Activated T-cell treated with anti-CD3 and anti-CD28 coated beads, Interleukin-2, amount 50 U/mL, for 4 hours (primary cell): ENCODE measurements around the gene KCNN3. TPM values are rescaled to one million over a fixed set of nuclear protein-coding genes. Genes with fewer than 3 reads are reported as not detected.

ENCODE experiments used
- ATAC-seq, 2 donors: fragments of 200-7000 bp; cut with Tn5 transposase; one replicate each; pipeline ENCODE4 v1.10.0; 2021
- DNase-seq: peaks from one replicate; pipeline ENCODE4 v3.0.0-alpha.2; 2020
- H3K27me3 Mint-ChIP-seq: one replicate; pipeline ENCODE4 v1.8.0; 2021; ENCODE audit warnings: low read depth, mixed read lengths
- H3K36me3 Mint-ChIP-seq: one replicate; pipeline ENCODE4 v1.8.0; 2022; ENCODE audit warnings: mixed read lengths; ENCODE audit not compliant: insufficient read depth
- H3K4me1 Mint-ChIP-seq: one replicate; pipeline ENCODE4 v1.8.0; 2021; ENCODE audit warnings: low read depth, mixed read lengths
- H3K4me3 Mint-ChIP-seq: one replicate; pipeline ENCODE4 v1.8.0; 2021; ENCODE audit warnings: mild to moderate bottlenecking, moderate library complexity, mixed read lengths
- H3K9me3 Mint-ChIP-seq: one replicate; pipeline ENCODE4 v1.8.0; 2021; ENCODE audit warnings: mixed read lengths
- total RNA-seq, 3 donors: library from RNA; stranded (reverse); gene quantifications; one replicate each; pipeline ENCODE4 v1.2.1, GENCODE V29; 2021

The KCNN3 gene
- total RNA-seq, 3 donors from 2014 or later: 0.35 to 0.51 (median 0.45) TPM

- Mint-ChIP-seq H3K4me1 (peaks cover 8% of the 10 kb centered on the region), H3K27me3 (peaks cover 7% of the 10 kb centered on the region), H3K9me3 (no peaks in the 10 kb centered on the region), H3K36me3 (no peaks in the 10 kb centered on the region), H3K4me3 (no peak overlapping the region)
- DNase-seq (no peak), ATAC-seq (no peak)
These were observed 24.2 kb downstream of the KCNN3 start for GRCh38 chr1:154845879-154846278.

- no peak for ATAC-seq
- no peak for DNase-seq
- Mint-ChIP-seq H3K27me3 (peaks cover 7% of the 10 kb centered on the region), H3K9me3 (no peaks in the 10 kb centered on the region), H3K36me3 (no peaks in the 10 kb centered on the region), H3K4me1 (peaks cover 10% of the 10 kb centered on the region), H3K4me3 (no peak overlapping the region)
These were observed 24.9 kb downstream of the KCNN3 start for GRCh38 chr1:154845174-154845573.

GRCh38 chr1:154844297-154844681 lies 25.8 kb downstream of the KCNN3 start:
- Mint-ChIP-seq H3K4me3 (no peak overlapping the region), H3K9me3 (no peaks in the 10 kb centered on the region), H3K4me1 (peaks cover 3% of the 10 kb centered on the region), H3K36me3 (no peaks in the 10 kb centered on the region), H3K27me3 (peaks cover 6% of the 10 kb centered on the region)
- DNase-seq: no peak
- no peak for ATAC-seq

GRCh38 chr1:154843636-154844296 lies 26.3 kb downstream of the KCNN3 start:
- DNase-seq (no peak), ATAC-seq (no peak)
- Mint-ChIP-seq H3K36me3 (no peaks in the 10 kb centered on the region), H3K4me3 (no peak overlapping the region), H3K4me1 (peaks cover 2% of the 10 kb centered on the region), H3K9me3 (no peaks in the 10 kb centered on the region), H3K27me3 (peaks cover 2% of the 10 kb centered on the region)

GRCh38 chr1:154842635-154843034 lies 27.4 kb downstream of the KCNN3 start:
- Mint-ChIP-seq H3K4me1 (peaks cover 2% of the 10 kb centered on the region), H3K9me3 (no peaks in the 10 kb centered on the region), H3K36me3 (no peaks in the 10 kb centered on the region), H3K27me3 (no peaks in the 10 kb centered on the region), H3K4me3 (no peak overlapping the region)
- DNase-seq (no peak), ATAC-seq (no peak)

- no peak for ATAC-seq
- H3K4me1 Mint-ChIP-seq: peaks cover 2% of the 10 kb centered on the region
These were observed 28.7 kb downstream of the KCNN3 start for GRCh38 chr1:154841384-154841783.

GRCh38 chr1:154840269-154841176 lies 29.6 kb downstream of the KCNN3 start:
- no peak overlapping the region for H3K4me3 Mint-ChIP-seq
- no peaks in the 10 kb centered on the region for H3K27me3 Mint-ChIP-seq
- H3K9me3 Mint-ChIP-seq: no peaks in the 10 kb centered on the region
- DNase-seq: no peak
- H3K4me1 Mint-ChIP-seq: peaks cover 2% of the 10 kb centered on the region
- no peak for ATAC-seq
- H3K36me3 Mint-ChIP-seq: no peaks in the 10 kb centered on the region

More at GRCh38 chr1:154841384-154841783, 28.7 kb downstream of the KCNN3 start:
- Mint-ChIP-seq H3K4me3 (no peak overlapping the region), H3K36me3 (no peaks in the 10 kb centered on the region), H3K27me3 (no peaks in the 10 kb centered on the region), H3K9me3 (no peaks in the 10 kb centered on the region)
- no peak for DNase-seq

GRCh38 chr1:154839691-154840090 lies 30.4 kb downstream of the KCNN3 start:
- Mint-ChIP-seq H3K4me1 (peaks cover 2% of the 10 kb centered on the region), H3K9me3 (no peaks in the 10 kb centered on the region), H3K36me3 (no peaks in the 10 kb centered on the region), H3K27me3 (no peaks in the 10 kb centered on the region), H3K4me3 (no peak overlapping the region)
- ATAC-seq: no peak
- no peak for DNase-seq

GRCh38 chr1:154838988-154839387 lies 31.1 kb downstream of the KCNN3 start:
- H3K9me3 Mint-ChIP-seq: no peaks in the 10 kb centered on the region
- ATAC-seq (no peak), DNase-seq (no peak)
- H3K27me3 Mint-ChIP-seq: no peaks in the 10 kb centered on the region
- no peaks in the 10 kb centered on the region for H3K36me3 Mint-ChIP-seq
- peaks cover 2% of the 10 kb centered on the region for H3K4me1 Mint-ChIP-seq
- no peak overlapping the region for H3K4me3 Mint-ChIP-seq

GRCh38 chr1:154838461-154838860 lies 31.6 kb downstream of the KCNN3 start:
- no peak for ATAC-seq
- Mint-ChIP-seq H3K27me3 (no peaks in the 10 kb centered on the region), H3K4me1 (peaks cover 2% of the 10 kb centered on the region), H3K9me3 (no peaks in the 10 kb centered on the region), H3K36me3 (no peaks in the 10 kb centered on the region), H3K4me3 (no peak overlapping the region)
- DNase-seq: no peak

GRCh38 chr1:154837672-154838171 lies 32.4 kb downstream of the KCNN3 start:
- Mint-ChIP-seq H3K9me3 (no peaks in the 10 kb centered on the region), H3K27me3 (no peaks in the 10 kb centered on the region), H3K36me3 (no peaks in the 10 kb centered on the region), H3K4me3 (no peak overlapping the region), H3K4me1 (peaks cover 2% of the 10 kb centered on the region)
- DNase-seq (no peak), ATAC-seq (no peak)

- Mint-ChIP-seq H3K9me3 (no peaks in the 10 kb centered on the region), H3K27me3 (no peaks in the 10 kb centered on the region), H3K4me3 (no peak overlapping the region), H3K36me3 (no peaks in the 10 kb centered on the region), H3K4me1 (peaks cover 2% of the 10 kb centered on the region)
- DNase-seq: no peak
- ATAC-seq: no peak
These were observed 32.9 kb downstream of the KCNN3 start for GRCh38 chr1:154837034-154837671.

- no peak for ATAC-seq
- no peak for DNase-seq
- peaks cover 2% of the 10 kb centered on the region for H3K4me1 Mint-ChIP-seq
- H3K9me3 Mint-ChIP-seq: no peaks in the 10 kb centered on the region
- H3K4me3 Mint-ChIP-seq: no peak overlapping the region
- no peaks in the 10 kb centered on the region for H3K36me3 Mint-ChIP-seq
- H3K27me3 Mint-ChIP-seq: no peaks in the 10 kb centered on the region
These were observed 34.4 kb downstream of the KCNN3 start for GRCh38 chr1:154835531-154836324.

GRCh38 chr1:154833841-154834240 lies 36.2 kb downstream of the KCNN3 start:
- Mint-ChIP-seq H3K27me3 (no peaks in the 10 kb centered on the region), H3K4me1 (no peaks in the 10 kb centered on the region), H3K4me3 (no peak overlapping the region), H3K9me3 (no peaks in the 10 kb centered on the region), H3K36me3 (no peaks in the 10 kb centered on the region)
- ATAC-seq: no peak
- no peak for DNase-seq
